K562 (cell line): ENCODE measurements around the gene COMMD9.

Experiments used
- CXXC5 ChIP-seq: fragments of 250-450 bp; sonication (Bioruptor Pico); IDR thresholded peaks from 2 replicates; pipeline ENCODE4 v1.8.0; 2022; ENCODE audit warnings: inconsistent platforms, mild to moderate bottlenecking, moderate library complexity
- EP300 ChIP-seq: IDR thresholded peaks from 2 replicates; pipeline ENCODE4 v1.6.1; 2012; ENCODE audit warnings: low read length, improper control_type of control experiment
- KAT8 ChIP-seq: fragments of 450-650 bp; IDR thresholded peaks from 2 replicates; pipeline ENCODE4 v1.6.1; 2016; ENCODE audit warnings: low read depth, mild to moderate bottlenecking
- KLF16 ChIP-seq: IDR thresholded peaks from 2 replicates; pipeline ENCODE4 v1.6.1; 2016; ENCODE audit warnings: antibody characterized with exemption
- RHOXF2B ChIP-seq: fragments of 250-450 bp; sonication (Bioruptor Pico); conservative IDR thresholded peaks from 2 replicates; pipeline ENCODE4 v1.5.1; 2021
- TARDBP ChIP-seq: fragments of 450-650 bp; IDR thresholded peaks from 2 replicates; pipeline ENCODE4 v1.6.1; 2016
- TF ChIP-seq, protein P1 (sequence below), 2 experiments: fragments of 450-650 bp in 1 of 2; sonication (generic) in 1 of 2; formaldehyde crosslinking in 1 of 2; IDR thresholded peaks; 2 replicates each; pipeline versions ENCODE4 v1.7.1 to v1.9.0; 2016 to 2022; ENCODE audit warnings: inconsistent platforms in 1 of 2, mild to moderate bottlenecking in 1 of 2, missing genetic modification reagents in 1 of 2

DNA sequence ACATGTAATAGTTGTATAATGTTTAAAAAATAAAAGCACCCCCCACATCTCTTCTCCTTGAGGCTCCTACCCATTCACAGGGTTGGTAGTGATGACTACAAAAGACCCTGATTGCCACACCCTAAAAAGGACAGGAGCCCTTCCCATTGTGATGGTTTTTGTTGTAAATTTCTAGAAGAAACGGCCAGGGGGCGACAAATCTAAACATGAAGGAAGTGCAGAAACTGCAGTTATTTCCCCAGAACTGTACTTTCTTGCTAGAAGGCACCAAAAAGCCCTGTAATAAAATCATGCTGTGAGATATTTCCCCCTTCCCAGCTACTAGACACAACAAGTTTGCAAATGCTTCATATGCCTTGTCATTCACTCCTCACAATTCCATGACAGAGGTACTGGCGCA lies 17.7 kb upstream of the COMMD9 start:
- no peak for TF ChIP-seq RHOXF2B (CRISPR knock-in tag)
- no peak for TF ChIP-seq KLF16
- no peak for TF ChIP-seq CXXC5 (CRISPR knock-in tag)
- TF ChIP-seq EP300 = no peak
- TF ChIP-seq, protein P1, sequence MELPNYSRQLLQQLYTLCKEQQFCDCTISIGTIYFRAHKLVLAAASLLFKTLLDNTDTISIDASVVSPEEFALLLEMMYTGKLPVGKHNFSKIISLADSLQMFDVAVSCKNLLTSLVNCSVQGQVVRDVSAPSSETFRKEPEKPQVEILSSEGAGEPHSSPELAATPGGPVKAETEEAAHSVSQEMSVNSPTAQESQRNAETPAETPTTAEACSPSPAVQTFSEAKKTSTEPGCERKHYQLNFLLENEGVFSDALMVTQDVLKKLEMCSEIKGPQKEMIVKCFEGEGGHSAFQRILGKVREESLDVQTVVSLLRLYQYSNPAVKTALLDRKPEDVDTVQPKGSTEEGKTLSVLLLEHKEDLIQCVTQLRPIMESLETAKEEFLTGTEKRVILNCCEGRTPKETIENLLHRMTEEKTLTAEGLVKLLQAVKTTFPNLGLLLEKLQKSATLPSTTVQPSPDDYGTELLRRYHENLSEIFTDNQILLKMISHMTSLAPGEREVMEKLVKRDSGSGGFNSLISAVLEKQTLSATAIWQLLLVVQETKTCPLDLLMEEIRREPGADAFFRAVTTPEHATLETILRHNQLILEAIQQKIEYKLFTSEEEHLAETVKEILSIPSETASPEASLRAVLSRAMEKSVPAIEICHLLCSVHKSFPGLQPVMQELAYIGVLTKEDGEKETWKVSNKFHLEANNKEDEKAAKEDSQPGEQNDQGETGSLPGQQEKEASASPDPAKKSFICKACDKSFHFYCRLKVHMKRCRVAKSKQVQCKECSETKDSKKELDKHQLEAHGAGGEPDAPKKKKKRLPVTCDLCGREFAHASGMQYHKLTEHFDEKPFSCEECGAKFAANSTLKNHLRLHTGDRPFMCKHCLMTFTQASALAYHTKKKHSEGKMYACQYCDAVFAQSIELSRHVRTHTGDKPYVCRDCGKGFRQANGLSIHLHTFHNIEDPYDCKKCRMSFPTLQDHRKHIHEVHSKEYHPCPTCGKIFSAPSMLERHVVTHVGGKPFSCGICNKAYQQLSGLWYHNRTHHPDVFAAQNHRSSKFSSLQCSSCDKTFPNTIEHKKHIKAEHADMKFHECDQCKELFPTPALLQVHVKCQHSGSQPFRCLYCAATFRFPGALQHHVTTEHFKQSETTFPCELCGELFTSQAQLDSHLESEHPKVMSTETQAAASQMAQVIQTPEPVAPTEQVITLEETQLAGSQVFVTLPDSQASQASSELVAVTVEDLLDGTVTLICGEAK (IDR thresholded peaks at IDR 0.05) = no peak
- TF ChIP-seq, protein P1 (CRISPR knock-in tag; IDR thresholded peaks at IDR 0.05) = no peak
- no peak for TF ChIP-seq TARDBP
- TF ChIP-seq KAT8 = no peak
